Aorta (tissue), 5 donors: ENCODE data around the gene ZBTB48. TPM values are rescaled to one million over a fixed set of nuclear protein-coding genes. Genes with fewer than 3 reads are reported as not detected.
"Not testable (repeated sequence)": the region's sequence is repeated elsewhere in the genome, so short reads cannot be mapped to it uniquely, and the experiment has no call there.

Experiments
- ATAC-seq: fragments of 200-7000 bp; cut with Tn5 transposase; one replicate; pipeline ENCODE4 v1.9.1; 2022; ENCODE audit warnings: moderate library complexity; ENCODE audit not compliant: low FRiP score
- DNase-seq, 2 donors: peaks; one replicate each; pipeline ENCODE4 v3.0.0-alpha.2; 2020
- H3K27ac ChIP-seq, 2 donors: one replicate each; pipeline ENCODE4 v1.5.1; 2013; ENCODE audit warnings: low read length in 2 of 2, mild to moderate bottlenecking in 2 of 2, moderate library complexity in 2 of 2, control low read depth in 1 of 2, inconsistent platforms in 1 of 2, low read depth in 1 of 2
- H3K27me3 ChIP-seq, 2 donors: one replicate each; pipeline ENCODE4 v1.6.1; 2013; ENCODE audit warnings: control low read depth in 1 of 2, low read length in 1 of 2, mild to moderate bottlenecking in 1 of 2, moderate library complexity in 1 of 2; ENCODE audit not compliant: insufficient read depth in 2 of 2, control insufficient read depth in 1 of 2
- H3K36me3 ChIP-seq, 2 donors: one replicate each; pipeline ENCODE4 v1.6.1; 2013; ENCODE audit warnings: control low read depth in 1 of 2, low read length in 1 of 2, mild to moderate bottlenecking in 1 of 2; ENCODE audit not compliant: insufficient read depth in 2 of 2, control insufficient read depth in 1 of 2
- H3K4me1 ChIP-seq, 2 donors: one replicate each; pipeline ENCODE4 v1.6.1; 2013; ENCODE audit warnings: low read length in 2 of 2, control low read depth in 1 of 2, mild to moderate bottlenecking in 1 of 2, moderate library complexity in 1 of 2; ENCODE audit not compliant: insufficient read depth in 2 of 2, control insufficient read depth in 1 of 2
- H3K4me3 ChIP-seq, 2 donors: one replicate each; pipeline ENCODE4 v1.5.1; 2013; ENCODE audit warnings: low read length in 2 of 2, control low read depth in 1 of 2, mild to moderate bottlenecking in 1 of 2
- H3K9me3 ChIP-seq: one replicate; pipeline ENCODE4 v1.6.1; 2013; ENCODE audit warnings: mild to moderate bottlenecking, low read length; ENCODE audit not compliant: control insufficient read depth
- WGBS, 2 donors: extraction: QIAGEN DNeasy Blood & Tissue Kit; methylation state at CpG; one replicate each; pipeline ENCODE4 v1.1.7; 2013; 5-methylcytosine and 5-hydroxymethylcytosine counted together
- intact Hi-C, 2 donors: fragments of 100-400 bp; cut with DNase I; formaldehyde crosslinking; loops; one replicate each; pipeline versions ENCODE4 v1.14.2 to v1.15.0; 2022
- polyA plus RNA-seq, 2 donors: library from polyadenylated mRNA; stranded (reverse); fragments of 200-250 nt; gene quantifications; one replicate each; pipeline ENCODE4 v1.2.3, GENCODE V29; 2013
- total RNA-seq, 2 donors: library from RNA; stranded (reverse); fragmentation: NEBNext Ultra II Directional; extraction: Animal tissue kit (Norgen Biotek cat#: 25700); gene quantifications; one replicate each; pipeline ENCODE4 v1.2.1, GENCODE V29; 2021
- donor health status: healthy with polysubstance abuse.
- donor health status: Bipolar disorder and iron deficiency.
- donor health status: DM: no; HTN: no; CAD: no.
- donor health status: DM: no; HTN: no; CAD: no.
- donor health status: DM: yes; HTN: yes; CAD: no.

ZBTB48 gene
- total and polyA plus RNA-seq, 4 donors, result 20.6 to 204 (median 27.6) TPM

- Histone ChIP-seq H3K4me1 (no peaks in the 10 kb centered on the region), H3K27me3 (no peaks in the 10 kb centered on the region), H3K27ac (no peak overlapping the region), H3K36me3 (peaks cover 7 to 13% of the 10 kb centered on the region in 2 donors), H3K4me3 (no peak overlapping the region), H3K9me3 (no peaks in the 10 kb centered on the region)
- DNase-seq (peak; percentile 11), ATAC-seq (no peak)
- intact Hi-C loops, result no loop called here
- 63 to 69% methylated on average over 10 of the region's 10 CpGs for WGBS, 2 donors
These were observed 34.3 kb upstream of the ZBTB48 start for GRCh38 chr1:6545276-6546112.

GRCh38 chr1:6546326-6546725, 33.5 kb upstream of the ZBTB48 start:
- Histone ChIP-seq H3K9me3 (no peaks in the 10 kb centered on the region), H3K36me3 (peaks cover 7 to 13% of the 10 kb centered on the region in 2 donors), H3K4me1 (no peaks in the 10 kb centered on the region), H3K4me3 (no peak overlapping the region), H3K27me3 (no peaks in the 10 kb centered on the region), H3K27ac (no peak overlapping the region)
- DNase-seq (peak; percentile 5 to 20), ATAC-seq (no peak)
- 77 to 84% methylated on average over 5 of the region's 5 CpGs for WGBS, 2 donors
- intact Hi-C loops, result no loop called here

GRCh38 chr1:6547301-6547700, 32.5 kb upstream of the ZBTB48 start:
- DNase-seq (no peak), ATAC-seq (no peak)
- Histone ChIP-seq H3K4me1 (no peaks in the 10 kb centered on the region), H3K4me3 (no peak overlapping the region), H3K27me3 (no peaks in the 10 kb centered on the region), H3K27ac (no peak overlapping the region), H3K9me3 (no peaks in the 10 kb centered on the region), H3K36me3 (peaks cover 7 to 13% of the 10 kb centered on the region in 2 donors)
- intact Hi-C loops, result no loop called here
- 61 to 68% methylated on average over 4 of the region's 4 CpGs for WGBS, 2 donors

GRCh38 chr1:6554031-6554906, 25.5 kb upstream of the ZBTB48 start, which contains the start of gene NOL9:
Gene NOL9 (minus strand): TSS chr1:6554513. CDS start chr1:6554502, 11 bp downstream.
- H3K4me1 ChIP-seq, result peaks cover 0 to 3% of the 10 kb centered on the region in 2 donors
- 1% methylated on average over 85 to 87 of the region's 87 CpGs for WGBS, 2 donors
- no peaks in the 10 kb centered on the region for H3K27me3 ChIP-seq
- H3K36me3 ChIP-seq, result peaks cover 0 to 1% of the 10 kb centered on the region in 2 donors
- DNase-seq (peak; percentile 97 to 99), ATAC-seq (peak; percentile 99)
- intact Hi-C loops, result loop anchor here (2.0 to 10.0 kb wide), 3 partner anchors 63 to 93 kb away; partner anchors contain the start of gene PLEKHG5 (in 1 of the 2)
- no peaks in the 10 kb centered on the region for H3K9me3 ChIP-seq
- peak within 1 kb of the TSS; percentile 82 to 85 for H3K4me3 ChIP-seq
- peak within 1 kb of the TSS in 1 of 2 donors; percentile 50 for H3K27ac ChIP-seq

- WGBS, 2 donors, result 21 to 25% methylated on average over 19 of the region's 19 CpGs
- peaks cover 0 to 3% of the 10 kb centered on the region in 2 donors for H3K4me1 ChIP-seq
- H3K4me3 ChIP-seq, result peak within 1 kb of the TSS; percentile 82 to 85
- H3K9me3 ChIP-seq, result no peaks in the 10 kb centered on the region
- ATAC-seq, result peak; percentile 76
- no peaks in the 10 kb centered on the region for H3K27me3 ChIP-seq
- intact Hi-C loops, result loop anchor here (2.0 to 10.0 kb wide), 3 partner anchors 64 to 92 kb away; partner anchors contain the start of gene PLEKHG5 (in 1 of the 2)
- peak within 1 kb of the TSS in 1 of 2 donors; percentile 50 for H3K27ac ChIP-seq
- peaks cover 0 to 1% of the 10 kb centered on the region in 2 donors for H3K36me3 ChIP-seq
- DNase-seq, result peak; percentile 84 to 88
These were observed 24.7 kb upstream of the ZBTB48 start, which contains the start of gene TAS1R1 for GRCh38 chr1:6554907-6555778. Gene TAS1R1 (plus strand): TSS chr1:6555307. CDS start chr1:6555374, 67 bp downstream.

- H3K9me3 ChIP-seq, result no peaks in the 10 kb centered on the region
- H3K27ac ChIP-seq, result no peak overlapping the region
- H3K4me1 ChIP-seq, result peaks cover 0 to 3% of the 10 kb centered on the region in 2 donors
- DNase-seq (no peak), ATAC-seq (no peak)
- H3K4me3 ChIP-seq, result no peak overlapping the region
- 87 to 96% methylated on average over 1 of the region's 1 CpG for WGBS, 2 donors
- intact Hi-C loops, result loop anchor here in 1 of 2 donors (10.0 kb wide), 1 partner anchor 87 kb away; no protein-coding TSS in a partner anchor
- H3K27me3 ChIP-seq, result no peaks in the 10 kb centered on the region
- H3K36me3 ChIP-seq, result no peaks in the 10 kb centered on the region
These were observed 22.2 kb upstream of the ZBTB48 start for GRCh38 chr1:6557597-6557996.

- H3K4me3 ChIP-seq, H3K9me3 ChIP-seq, DNase-seq, ATAC-seq, H3K36me3 ChIP-seq, H3K27ac ChIP-seq, H3K27me3 ChIP-seq, H3K4me1 ChIP-seq: not testable (repeated sequence)
- intact Hi-C loops, result loop anchor here in 1 of 2 donors (10.0 kb wide), 1 partner anchor 86 kb away; no protein-coding TSS in a partner anchor
- 84 to 89% methylated on average over 11 of the region's 11 CpGs for WGBS, 2 donors
These were observed 20.6 kb upstream of the ZBTB48 start for GRCh38 chr1:6559161-6559560.
